Fibroblast of upper back skin (primary cell): ENCODE data around the gene CDC20.
A peak's percentile ranks its signal among the peaks of the same experiment; 100 is the strongest.
"Not testable (repeated sequence)": the region's sequence is repeated elsewhere in the genome, so short reads cannot be mapped to it uniquely, and the experiment has no call there.

Source experiments
- DNase-seq: peaks from one replicate; pipeline ENCODE4 v3.0.0-alpha.2; 2013

Gene CDC20

GRCh38 chr1:43386676-43387075, 27.9 kb downstream of the CDC20 start:
- no peak for DNase-seq

- DNase-seq = no peak
Observed at GRCh38 chr1:43387976-43388599, 29.3 kb downstream of the CDC20 start.

GRCh38 chr1:43388613-43389012, 29.8 kb downstream of the CDC20 start:
- no peak for DNase-seq

GRCh38 chr1:43389326-43390313, 30.8 kb downstream of the CDC20 start, which contains the start of the genes MED8 and SZT2:
Gene MED8 (minus strand): TSS chr1:43389800. CDS start chr1:43389764, 36 bp downstream.
Gene SZT2 (plus strand): TSS chr1:43389899. CDS start chr1:43389969, 70 bp downstream.
- peak; percentile 94 for DNase-seq

- DNase-seq = no peak
Observed at GRCh38 chr1:43392702-43393101, 33.9 kb downstream of the CDC20 start.

- no peak for DNase-seq
Observed at GRCh38 chr1:43395523-43395922, 36.7 kb downstream of the CDC20 start.

GRCh38 chr1:43396059-43396458, 37.3 kb downstream of the CDC20 start:
- no peak for DNase-seq

GRCh38 chr1:43398227-43398626, 39.4 kb downstream of the CDC20 start:
- DNase-seq = no peak

- not testable (repeated sequence) for DNase-seq
Observed at GRCh38 chr1:43400441-43400840, 41.7 kb downstream of the CDC20 start.

- no peak for DNase-seq
Observed at GRCh38 chr1:43402089-43402865, 43.5 kb downstream of the CDC20 start.

- DNase-seq = no peak
Observed at GRCh38 chr1:43404353-43404752, 45.6 kb downstream of the CDC20 start.

- DNase-seq = no peak
Observed at GRCh38 chr1:43405219-43405875, 46.6 kb downstream of the CDC20 start.

GRCh38 chr1:43405876-43406234, 47.1 kb downstream of the CDC20 start:
- DNase-seq = no peak

- no peak for DNase-seq
Observed at GRCh38 chr1:43410571-43410970, 51.8 kb downstream of the CDC20 start.
